Activated CD4-positive, alpha-beta T cell treated with anti-CD3 and anti-CD28 coated beads, Interleukin-2, amount 50 U/mL, for 24 hours (primary cell): Measurements from ENCODE around the gene HDAC6.
"Not testable (repeated sequence)": the region's sequence is repeated elsewhere in the genome, so short reads cannot be mapped to it uniquely, and the experiment has no call there.

Source experiments
- DNase-seq, 2 donors: peaks; one replicate each; pipeline ENCODE4 v3.0.0-alpha.2; 2020; ENCODE audit warnings: low read depth in 1 of 2, low spot score in 1 of 2

HDAC6 gene

DNA sequence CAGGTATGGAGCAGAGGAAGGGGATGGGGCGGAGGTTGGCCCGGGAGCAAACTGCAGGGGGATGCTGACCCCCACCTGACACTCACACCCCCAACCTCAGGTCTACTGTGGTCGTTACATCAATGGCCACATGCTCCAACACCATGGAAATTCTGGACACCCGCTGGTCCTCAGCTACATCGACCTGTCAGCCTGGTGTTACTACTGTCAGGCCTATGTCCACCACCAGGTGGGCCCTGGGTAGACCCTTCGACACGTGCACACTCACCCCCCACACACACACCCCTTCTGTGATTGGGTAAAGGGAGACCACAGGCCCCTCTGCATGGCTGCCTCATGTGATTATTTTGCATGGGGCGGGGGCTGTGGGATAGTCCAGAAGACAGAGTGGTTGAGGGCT, 22.2 kb downstream of the HDAC6 start:
- DNase-seq, result no peak

DNA sequence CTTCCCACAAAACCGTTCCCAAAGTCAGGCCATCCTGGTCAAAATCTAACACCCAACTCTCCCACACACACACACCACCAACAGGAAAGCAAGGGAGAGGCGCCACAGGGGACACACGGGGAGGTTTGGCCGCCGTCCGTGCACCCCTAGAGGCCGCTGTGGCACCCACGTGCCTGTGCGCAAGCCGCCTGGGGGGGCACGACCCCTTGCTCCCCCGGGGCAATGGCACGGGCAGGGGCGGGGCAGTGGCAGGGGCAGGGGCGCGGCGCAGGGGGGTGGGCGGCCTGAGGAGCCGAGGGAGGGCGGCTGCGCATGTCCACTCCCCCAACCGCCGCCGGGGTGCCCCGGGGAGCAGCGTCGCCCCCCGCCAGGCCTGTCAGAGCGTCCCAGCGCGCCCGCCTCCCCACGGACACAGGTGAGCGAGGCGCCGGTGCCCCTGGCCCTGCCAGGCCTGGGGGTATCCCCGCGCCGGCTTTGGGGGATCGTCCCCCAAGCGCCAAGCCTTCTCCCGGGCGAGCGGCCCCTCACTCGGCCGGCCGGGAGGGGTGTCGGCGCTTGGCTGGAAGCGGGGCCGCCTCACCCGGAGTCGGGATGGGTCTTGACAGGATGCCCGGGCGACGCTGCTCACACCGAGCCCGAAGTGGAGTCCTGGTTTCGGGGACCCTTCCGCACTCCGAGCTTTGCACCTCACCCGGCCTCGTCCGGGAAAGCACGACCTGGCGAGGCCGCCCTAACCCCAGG, 24.4 kb downstream of the HDAC6 start, which contains the start of gene ERAS:
TSS of gene ERAS (plus strand) at position 379 of the 741 bp plus-strand sequence. CDS start 2,611 bp downstream, outside the sequence.
- DNase-seq, result no peak

DNA sequence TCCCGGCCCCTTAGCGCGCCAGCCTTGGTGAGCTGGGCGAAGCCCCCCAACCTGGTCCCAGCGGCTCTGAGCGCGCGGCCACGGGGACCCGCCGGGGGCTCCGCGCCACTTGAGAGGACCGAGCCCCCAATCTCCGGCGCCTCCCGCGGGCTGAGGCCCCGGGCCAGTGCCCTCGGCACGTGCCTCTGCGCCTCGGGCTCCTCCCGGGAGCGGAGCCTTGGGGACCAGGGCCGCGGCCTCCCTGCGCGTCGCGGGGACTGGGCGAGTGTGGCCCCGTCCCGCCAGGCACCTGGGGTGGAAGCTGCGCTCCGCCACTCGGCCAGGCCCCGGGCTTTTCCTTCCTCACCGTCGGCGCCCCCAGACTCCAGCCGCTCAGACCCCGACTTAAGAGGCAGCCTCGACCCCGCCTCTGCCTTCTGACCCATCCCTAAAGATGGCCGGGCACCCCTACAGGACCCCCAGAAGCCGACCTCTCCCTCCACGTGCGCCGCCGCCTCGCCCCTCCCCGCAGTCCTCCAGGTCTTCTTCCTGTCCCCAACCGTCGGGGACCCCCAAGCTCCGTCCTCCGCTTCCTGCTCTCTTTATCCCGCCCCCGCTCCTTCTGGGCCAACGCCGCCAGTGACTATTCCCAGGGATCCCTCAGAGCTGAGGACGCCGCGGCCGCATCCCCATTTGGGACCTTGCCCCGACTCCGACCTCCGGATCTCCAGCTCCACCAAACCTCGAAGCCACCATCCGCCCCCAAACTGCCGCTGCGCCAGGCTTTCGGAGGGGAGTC, 25.2 kb downstream of the HDAC6 start:
- DNase-seq, result no peak

DNA sequence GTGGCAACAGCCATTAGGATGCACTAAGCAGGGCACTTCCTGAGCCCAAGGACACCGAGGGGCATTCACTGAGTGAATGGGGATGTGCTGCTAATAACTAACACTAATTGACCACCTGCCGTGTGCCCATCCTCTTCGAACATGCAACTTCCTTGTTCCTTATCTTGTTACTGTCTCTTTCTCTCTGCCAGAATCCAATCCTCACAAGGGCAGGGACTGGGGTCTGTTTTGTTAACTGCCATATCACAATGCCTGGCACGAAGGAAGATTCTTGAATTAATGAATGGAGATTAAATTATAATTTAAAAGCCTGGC, 25.7 kb downstream of the HDAC6 start:
- no peak for DNase-seq

DNA sequence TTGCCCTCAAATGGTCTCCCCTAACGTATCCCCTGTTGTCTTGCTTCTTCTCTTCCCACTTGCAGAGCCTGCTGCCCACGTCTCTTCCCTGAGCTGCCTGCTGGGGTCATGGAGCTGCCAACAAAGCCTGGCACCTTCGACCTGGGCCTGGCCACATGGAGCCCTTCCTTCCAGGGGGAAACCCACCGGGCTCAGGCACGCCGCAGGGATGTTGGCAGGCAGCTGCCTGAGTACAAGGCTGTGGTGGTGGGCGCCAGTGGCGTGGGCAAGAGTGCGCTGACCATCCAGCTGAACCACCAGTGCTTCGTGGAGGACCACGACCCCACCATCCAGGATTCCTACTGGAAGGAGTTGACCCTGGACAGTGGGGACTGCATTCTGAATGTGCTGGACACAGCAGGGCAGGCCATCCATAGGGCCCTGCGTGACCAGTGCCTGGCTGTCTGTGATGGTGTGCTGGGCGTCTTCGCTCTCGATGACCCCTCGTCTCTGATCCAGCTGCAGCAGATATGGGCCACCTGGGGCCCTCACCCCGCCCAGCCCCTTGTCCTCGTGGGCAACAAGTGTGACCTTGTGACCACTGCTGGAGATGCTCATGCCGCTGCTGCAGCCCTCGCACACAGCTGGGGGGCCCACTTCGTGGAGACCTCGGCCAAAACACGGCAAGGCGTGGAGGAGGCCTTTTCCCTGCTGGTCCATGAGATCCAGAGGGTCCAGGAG, 27.3 kb downstream of the HDAC6 start:
- no peak for DNase-seq

DNA sequence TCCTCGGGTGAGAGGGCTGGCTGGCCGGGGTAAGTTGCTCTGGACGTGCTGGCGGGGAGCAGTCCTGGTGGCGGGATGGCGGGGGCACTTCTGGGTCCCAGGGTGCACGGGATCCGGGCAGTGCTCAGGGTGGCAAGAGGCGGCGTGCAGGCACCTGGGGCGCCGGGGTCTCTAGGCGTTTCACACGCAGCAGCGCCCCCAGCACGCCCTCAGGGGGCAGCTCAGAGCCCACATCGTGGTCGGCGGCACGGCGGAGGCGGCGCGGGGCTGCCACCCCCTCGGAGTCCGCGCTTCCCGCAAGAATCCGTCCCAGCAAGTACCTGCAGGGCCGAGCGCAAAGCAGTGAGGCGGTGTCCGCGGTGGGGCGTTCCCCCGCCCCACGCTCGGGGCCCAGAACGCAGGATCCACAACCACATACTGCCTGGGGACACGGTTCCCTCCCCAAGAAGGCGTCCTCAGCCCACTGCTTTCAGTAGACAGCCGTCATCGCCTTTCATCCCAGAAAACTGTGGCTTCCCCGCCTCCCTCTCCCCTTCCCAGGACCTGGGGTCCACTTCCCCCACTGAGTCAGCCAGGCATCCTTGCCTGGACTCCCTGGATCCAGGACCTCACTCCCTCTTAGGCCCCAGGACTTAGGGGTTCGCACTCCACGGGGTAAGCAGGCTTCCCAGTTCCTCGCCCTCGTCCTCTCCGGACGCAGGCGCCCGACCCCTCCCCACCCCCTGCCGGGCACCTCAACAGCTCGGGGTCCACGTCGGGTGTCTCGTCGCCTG, 29.5 kb downstream of the HDAC6 start:
- no peak for DNase-seq

DNA sequence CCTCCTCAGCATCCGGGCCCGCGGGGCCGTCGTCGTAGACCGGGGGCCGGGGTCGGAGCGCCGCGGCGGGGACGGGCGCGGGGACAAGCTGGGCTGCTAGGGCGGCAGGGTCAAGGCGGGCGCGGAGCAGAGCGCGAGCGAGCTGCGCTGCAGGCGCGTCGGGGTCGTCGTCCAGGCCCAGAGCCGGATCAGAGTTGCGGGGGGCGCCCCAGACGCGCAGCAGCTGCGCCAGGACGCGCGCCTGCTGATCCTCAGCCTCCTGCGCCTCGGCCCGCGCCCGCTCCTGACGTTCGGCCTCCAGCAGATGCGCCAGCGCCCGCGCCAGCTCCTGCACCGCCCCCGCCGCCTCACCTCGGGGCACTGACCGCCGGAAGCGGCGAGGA, 30.0 kb downstream of the HDAC6 start:
- DNase-seq, result no peak

DNA sequence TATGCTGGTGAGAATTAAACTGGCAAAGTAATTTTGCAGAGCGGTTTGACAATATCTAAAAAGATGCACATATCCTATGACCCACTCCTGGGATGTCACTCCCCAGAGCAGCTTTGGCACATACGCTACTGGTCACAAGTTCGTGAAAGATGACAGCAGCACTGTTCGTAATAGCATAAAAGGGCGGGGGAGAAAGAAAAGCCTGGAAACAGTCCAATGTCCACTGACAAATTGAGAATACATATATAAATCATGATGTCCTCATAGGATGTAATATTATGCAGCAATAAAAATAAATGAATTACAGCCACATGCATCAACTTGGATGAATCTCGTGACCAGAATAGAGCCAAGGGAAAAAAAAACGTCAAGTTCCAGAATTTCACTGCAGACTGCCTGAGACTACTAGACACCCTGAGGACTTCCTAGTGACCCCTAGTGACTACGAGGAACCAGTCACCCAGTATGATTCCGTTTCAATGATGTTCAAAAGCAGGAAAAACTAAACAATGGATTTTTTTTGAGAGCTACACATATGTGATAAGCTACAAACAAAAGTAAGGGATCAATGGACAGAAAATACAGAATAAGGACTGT, 31.8 kb downstream of the HDAC6 start:
- no peak for DNase-seq

DNA sequence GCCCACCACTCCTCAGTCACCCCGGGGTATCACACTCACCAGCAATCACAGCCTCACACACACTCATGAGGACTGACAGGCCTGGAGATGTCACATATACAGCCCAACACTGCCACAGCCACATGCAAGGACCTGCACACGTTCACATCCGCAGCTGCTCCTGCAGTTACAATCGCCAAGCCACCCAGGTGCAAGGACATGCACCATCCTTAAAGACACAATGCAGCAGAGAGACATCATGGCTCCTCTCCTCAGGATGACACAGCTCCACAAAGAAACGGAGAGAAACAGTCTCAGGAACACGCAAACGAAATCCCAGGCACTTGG, 32.5 kb downstream of the HDAC6 start:
- no peak for DNase-seq

DNA sequence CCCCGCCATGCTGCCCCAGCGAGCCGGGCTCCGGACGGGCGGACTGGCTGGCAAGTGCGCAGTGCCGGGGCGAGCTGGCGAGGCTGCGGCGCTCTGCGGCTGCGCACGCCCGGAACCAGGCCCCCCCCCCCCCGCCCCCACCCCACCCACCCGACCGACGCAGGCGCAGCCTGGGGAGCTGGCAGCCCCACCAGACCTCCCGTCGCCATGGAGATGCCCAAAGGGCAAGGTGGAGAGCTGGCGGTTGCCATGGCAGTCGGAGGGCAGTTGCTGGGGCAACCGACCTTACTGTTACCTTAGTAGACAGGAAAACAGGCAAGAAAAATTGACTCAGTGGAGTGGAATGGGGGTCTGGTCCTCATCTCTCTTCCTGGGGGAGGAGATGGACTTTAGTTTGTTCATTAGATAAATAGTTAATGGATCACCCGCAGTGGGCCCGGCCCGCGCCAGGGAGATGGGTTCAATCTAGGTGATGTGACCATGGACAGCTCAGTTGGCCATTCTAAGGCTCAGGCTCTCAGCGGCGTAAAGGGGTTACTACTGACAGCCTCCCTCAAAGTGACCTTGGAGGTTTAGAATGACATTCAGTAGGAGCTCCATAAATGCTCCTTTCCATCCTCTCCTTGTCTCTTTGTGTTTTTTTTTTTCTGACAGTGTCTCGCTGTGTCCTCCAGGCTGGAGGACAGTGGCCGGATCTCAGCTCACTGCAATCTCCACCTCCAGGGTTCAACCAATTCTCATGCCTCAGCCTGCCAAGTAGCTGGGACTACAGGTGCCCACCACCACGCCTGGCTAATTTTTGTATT, 33.9 kb downstream of the HDAC6 start, which contains the start of gene PCSK1N:
TSS of gene PCSK1N (minus strand) at position 87 of the 806 bp plus-strand sequence. CDS start at position 9, 78 bp downstream.
- DNase-seq, result no peak

DNA sequence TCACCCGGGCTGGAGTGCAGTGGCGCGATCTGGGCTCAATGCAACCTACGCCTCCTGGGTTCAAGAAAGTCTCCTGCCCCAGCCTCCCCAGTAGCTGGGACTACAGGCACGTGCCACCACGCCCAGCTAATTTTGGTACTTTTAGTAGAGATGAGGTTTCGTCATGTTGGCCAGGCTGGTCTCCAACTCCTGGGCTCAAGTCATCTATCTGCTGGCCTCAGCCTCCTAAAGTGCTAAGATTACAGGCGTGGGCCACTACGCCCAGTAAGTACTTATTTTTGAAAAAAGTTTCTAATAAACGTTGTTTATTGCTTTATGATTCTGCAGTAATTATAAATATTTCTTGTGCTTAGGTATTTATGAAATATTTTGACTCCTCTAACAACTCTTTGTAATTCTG, 37.8 kb downstream of the HDAC6 start:
- no peak for DNase-seq

DNA sequence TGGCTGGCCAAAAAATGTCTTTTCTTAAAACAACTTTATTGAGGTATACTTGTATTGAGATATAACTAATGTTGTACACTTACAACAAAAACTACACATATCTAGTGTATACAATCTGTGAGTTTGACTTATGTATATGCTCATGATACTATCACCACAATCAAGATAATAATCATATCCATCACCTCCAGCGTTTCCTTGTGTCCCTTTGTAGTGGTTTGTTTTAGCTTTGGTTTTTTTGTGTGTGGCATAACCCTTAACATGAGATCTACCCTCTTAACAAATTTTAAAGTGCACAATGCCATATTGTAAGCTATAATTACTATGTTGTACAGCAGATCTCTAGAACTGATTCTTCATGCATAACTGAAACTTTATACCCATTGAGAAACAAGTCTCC, 47.0 kb downstream of the HDAC6 start:
- no peak for DNase-seq

DNA sequence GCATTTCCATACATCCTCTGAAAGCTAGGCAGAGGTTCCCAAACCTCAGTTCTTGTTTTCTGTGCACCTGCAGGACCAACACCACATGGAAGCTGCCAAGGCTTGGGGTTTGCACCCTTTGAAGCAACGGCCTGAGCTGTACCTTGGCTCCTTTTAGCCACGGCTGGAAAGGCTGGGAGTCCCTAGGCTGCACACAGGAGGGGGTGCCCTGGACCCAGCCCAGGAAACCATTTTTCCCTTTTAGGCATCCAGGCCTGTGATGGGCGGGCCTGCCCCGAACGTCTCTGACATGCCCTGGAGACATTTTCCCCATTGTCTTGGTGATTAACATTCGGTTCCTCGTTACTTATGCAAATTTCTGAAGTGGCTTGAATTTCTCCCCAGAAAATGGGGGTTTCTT, 51.0 kb downstream of the HDAC6 start:
- DNase-seq, result no peak

DNA sequence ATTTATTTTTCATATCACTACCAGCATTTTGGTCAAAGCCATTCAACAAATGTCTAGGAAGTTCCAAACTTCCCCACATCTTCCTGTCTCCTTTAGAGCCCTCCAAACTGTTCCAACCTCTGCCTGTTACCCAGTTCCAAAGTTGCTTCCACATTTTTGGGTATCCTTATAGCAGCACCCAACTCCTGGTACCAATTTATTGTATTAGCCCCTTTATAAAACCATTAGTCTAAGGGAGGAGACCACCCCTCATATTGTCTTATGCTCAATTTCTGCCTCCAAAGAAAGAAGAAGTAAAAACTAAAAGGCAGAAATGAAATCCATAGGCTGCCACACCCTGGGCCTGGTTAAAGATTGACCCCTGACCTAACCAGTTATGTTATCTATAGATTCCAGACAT, 51.6 kb downstream of the HDAC6 start:
- not testable (repeated sequence) for DNase-seq

DNA sequence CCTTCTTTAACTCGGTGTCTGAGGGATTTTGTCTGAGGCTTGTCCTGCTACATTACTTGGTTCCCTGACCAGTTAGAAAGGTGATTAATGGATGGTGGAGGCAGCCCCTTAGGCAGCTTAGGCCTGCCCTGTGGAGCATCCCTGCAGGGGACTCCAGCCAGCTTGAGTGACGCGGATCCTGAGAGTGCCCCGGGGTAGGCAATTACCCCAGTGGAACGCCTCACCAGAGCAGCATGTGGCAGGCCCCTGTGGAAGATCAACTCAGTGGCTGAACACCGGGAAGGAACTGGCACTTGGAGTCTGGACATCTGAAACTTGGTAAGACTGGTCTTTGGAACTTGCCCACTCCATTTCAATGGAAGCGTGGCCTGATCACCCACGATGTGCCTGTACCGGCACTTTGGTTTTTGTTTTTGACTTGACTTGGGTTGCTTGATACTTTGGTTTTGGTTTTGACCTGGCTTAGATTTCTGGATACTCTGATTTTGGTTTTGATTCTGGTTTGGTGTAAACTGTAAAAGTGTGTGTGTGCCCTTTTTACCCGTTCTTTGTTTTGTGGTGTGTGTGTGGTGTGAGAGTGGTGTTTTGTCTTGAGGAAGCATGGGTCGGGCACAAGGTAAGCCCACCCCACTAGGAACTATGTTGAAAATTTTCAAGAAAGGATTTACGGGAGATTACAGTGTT, 52.4 kb downstream of the HDAC6 start:
- not testable (repeated sequence) for DNase-seq

DNA sequence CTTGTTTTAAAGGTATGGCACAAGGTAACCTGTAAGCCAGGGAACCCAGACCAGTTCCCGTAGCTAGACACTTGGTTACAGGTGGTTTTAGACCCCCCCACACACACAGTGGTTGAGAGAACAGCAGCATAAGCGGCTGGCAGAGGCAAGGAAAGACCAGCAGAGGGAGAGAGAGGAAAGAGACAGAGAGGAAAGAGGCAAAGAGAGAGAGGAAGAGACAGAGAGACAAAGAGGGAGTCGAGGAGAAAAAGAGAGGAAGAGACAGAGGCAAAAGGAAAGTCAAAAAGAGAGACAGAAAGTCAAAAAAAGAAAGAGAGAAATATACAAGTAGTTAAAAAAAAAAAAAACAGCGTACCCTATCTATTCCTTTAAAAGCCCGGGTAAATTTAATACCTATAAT, 53.0 kb downstream of the HDAC6 start:
- no peak for DNase-seq

DNA sequence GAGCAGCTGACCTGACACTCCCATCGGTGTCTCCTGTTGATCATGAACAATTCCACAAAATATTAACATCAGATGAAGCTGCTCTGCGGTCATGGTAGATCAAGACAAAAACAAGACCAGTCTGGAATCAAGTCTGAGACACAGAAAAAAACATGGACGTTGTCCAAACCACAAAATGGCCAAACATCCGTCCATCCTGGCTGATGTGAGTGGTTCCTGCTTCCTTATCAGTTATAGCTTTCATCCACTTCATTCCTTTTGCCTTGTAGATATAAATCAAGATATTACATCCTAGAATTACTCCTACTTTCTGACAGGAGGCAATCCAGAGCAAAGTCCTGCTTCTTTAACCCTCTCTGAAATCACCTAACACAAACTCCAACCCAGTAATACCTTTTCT, 62.3 kb downstream of the HDAC6 start:
- no peak for DNase-seq

DNA sequence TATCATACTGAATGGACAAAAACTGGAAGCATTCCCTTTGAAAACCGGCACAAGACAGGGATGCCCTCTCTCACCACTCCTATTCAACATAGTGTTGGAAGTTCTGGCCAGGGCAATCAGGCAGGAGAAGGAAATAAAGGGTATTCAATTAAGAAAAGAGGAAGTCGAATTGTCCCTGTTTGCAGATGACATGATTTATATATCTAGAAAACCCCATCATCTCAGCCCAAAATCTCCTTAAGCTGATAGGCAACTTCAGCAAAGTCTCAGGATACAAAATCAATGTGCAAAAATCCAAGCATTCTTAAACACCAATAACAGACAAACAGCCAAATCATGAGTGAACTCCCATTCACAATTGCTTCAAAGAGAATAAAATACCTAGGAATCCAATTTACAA, 70.2 kb downstream of the HDAC6 start:
- not testable (repeated sequence) for DNase-seq
